Measurements from ENCODE around the gene SPATA31C1.
"Not testable (repeated sequence)": the region's sequence is repeated elsewhere in the genome, so short reads cannot be mapped to it uniquely, and the experiment has no call there.

The SPATA31C1 gene

GRCh38 chr9:87894998-87895625, 22.6 kb upstream of the SPATA31C1 start:
- peak; percentile 30 for TF ChIP-seq CTCF (conservative IDR thresholded peaks at IDR 0.05)
- no peak for TF ChIP-seq ZFX (IDR thresholded peaks at IDR 0.05)
- no peak overlapping the region for H3K27ac ChIP-seq

GRCh38 chr9:87896891-87897290, 20.9 kb upstream of the SPATA31C1 start:
- no peak for TF ChIP-seq CTCF (conservative IDR thresholded peaks at IDR 0.05)
- TF ChIP-seq ZFX (IDR thresholded peaks at IDR 0.05), result no peak
- no peak overlapping the region for H3K27ac ChIP-seq

GRCh38 chr9:87898151-87898550, 19.6 kb upstream of the SPATA31C1 start:
- no peak overlapping the region for H3K27ac ChIP-seq
- TF ChIP-seq CTCF (conservative IDR thresholded peaks at IDR 0.05) (no peak), ZFX (IDR thresholded peaks at IDR 0.05) (no peak)

GRCh38 chr9:87902371-87902770, 15.4 kb upstream of the SPATA31C1 start:
- not testable (repeated sequence) for H3K27ac ChIP-seq

GRCh38 chr9:87909310-87910041, 8.3 kb upstream of the SPATA31C1 start:
- no peak overlapping the region for H3K27ac ChIP-seq
- TF ChIP-seq CTCF (conservative IDR thresholded peaks at IDR 0.05), result peak; percentile 75
- no peak for TF ChIP-seq ZFX (IDR thresholded peaks at IDR 0.05)

- TF ChIP-seq ZFX (IDR thresholded peaks at IDR 0.05) (no peak), CTCF (conservative IDR thresholded peaks at IDR 0.05) (no peak)
- no peak overlapping the region for H3K27ac ChIP-seq
Observed at GRCh38 chr9:87910821-87911220, 6.9 kb upstream of the SPATA31C1 start.

- not testable (repeated sequence) for H3K27ac ChIP-seq
Observed at GRCh38 chr9:87919013-87919412, 1.3 kb downstream of the SPATA31C1 start.

- not testable (repeated sequence) for H3K27ac ChIP-seq
Observed at GRCh38 chr9:87921561-87921960, 3.8 kb downstream of the SPATA31C1 start.

GRCh38 chr9:87923012-87923411, 5.2 kb downstream of the SPATA31C1 start:
- H3K27ac ChIP-seq, result not testable (repeated sequence)

- H3K27ac ChIP-seq, result not testable (repeated sequence)
Observed at GRCh38 chr9:87924851-87925250, 7.1 kb downstream of the SPATA31C1 start.

- not testable (repeated sequence) for H3K27ac ChIP-seq
Observed at GRCh38 chr9:87929152-87929551, 11.4 kb downstream of the SPATA31C1 start.

GRCh38 chr9:87934444-87934843, 16.7 kb downstream of the SPATA31C1 start:
- not testable (repeated sequence) for H3K27ac ChIP-seq

- H3K27ac ChIP-seq, result not testable (repeated sequence)
Observed at GRCh38 chr9:87937352-87937751, 19.6 kb downstream of the SPATA31C1 start.

GRCh38 chr9:87937918-87938317, 20.2 kb downstream of the SPATA31C1 start:
- H3K27ac ChIP-seq, result not testable (repeated sequence)

GRCh38 chr9:87938336-87938735, 20.6 kb downstream of the SPATA31C1 start:
- not testable (repeated sequence) for H3K27ac ChIP-seq
